Spleen (tissue), 13 donors: ENCODE data around the gene OR2T2. TPM values are rescaled to one million over a fixed set of nuclear protein-coding genes. Genes with fewer than 3 reads are reported as not detected.
"Not testable (repeated sequence)": the region's sequence is repeated elsewhere in the genome, so short reads cannot be mapped to it uniquely, and the experiment has no call there.

Experiments
- DNase-seq: peaks from one replicate; pipeline ENCODE4 v3.0.0-alpha.2; 2020
- H3K27ac ChIP-seq, 8 donors: fragments of 200-600 bp; sonication (generic) in 7 of 8; 1 replicate in 4 of 8; 2 replicates in 4 of 8; pipeline versions ENCODE4 v1.5.0 to v1.8.0; 2016 to 2021; ENCODE audit warnings: inconsistent platforms in 4 of 8, mild to moderate bottlenecking in 4 of 8, moderate library complexity in 1 of 8
- H3K27me3 ChIP-seq, 7 donors: fragments of 200-600 bp; sonication (generic) in 6 of 7; replicated peaks in 1 of 7; 1 replicate in 4 of 7; 2 replicates in 3 of 7; pipeline versions ENCODE4 v1.5.0 to v1.8.0; 2016 to 2021; ENCODE audit warnings: inconsistent platforms in 3 of 7, mild to moderate bottlenecking in 1 of 7
- H3K36me3 ChIP-seq, 6 donors: fragments of 200-600 bp; sonication (generic) in 5 of 6; 1 replicate in 4 of 6; 2 replicates in 2 of 6; pipeline versions ENCODE4 v1.5.0 to v1.8.0; 2016 to 2021; ENCODE audit warnings: inconsistent platforms in 2 of 6
- H3K4me1 ChIP-seq, 6 donors: fragments of 200-600 bp; sonication (generic) in 5 of 6; 1 replicate in 3 of 6; 2 replicates in 3 of 6; pipeline versions ENCODE4 v1.5.0 to v1.8.0; 2016 to 2021; ENCODE audit warnings: inconsistent platforms in 3 of 6
- H3K4me3 ChIP-seq, 8 donors: fragments of 200-600 bp; sonication (generic) in 7 of 8; 1 replicate in 4 of 8; 2 replicates in 4 of 8; pipeline versions ENCODE4 v1.5.0 to v1.8.0; 2016 to 2021; ENCODE audit warnings: inconsistent platforms in 4 of 8, mild to moderate bottlenecking in 4 of 8, moderate library complexity in 2 of 8
- H3K9me3 ChIP-seq, 8 donors: fragments of 200-600 bp; sonication (generic) in 7 of 8; 1 replicate in 4 of 8; 2 replicates in 4 of 8; pipeline versions ENCODE4 v1.5.0 to v1.8.0; 2016 to 2021; ENCODE audit warnings: inconsistent platforms in 4 of 8
- POLR2A ChIP-seq, 3 donors: fragments of 450-650 bp; IDR thresholded peaks; one replicate each; pipeline ENCODE4 v1.5.1; 2017; ENCODE audit warnings: antibody characterized with exemption in 3 of 3, mild to moderate bottlenecking in 1 of 3
- POLR2AphosphoS5 ChIP-seq, 3 donors: sonication (generic); formaldehyde crosslinking; IDR thresholded peaks; one replicate each; pipeline ENCODE4 v1.5.1; 2017; ENCODE audit warnings: antibody characterized with exemption in 3 of 3
- WGBS, 5 donors: extraction: QIAGEN DNeasy Blood & Tissue Kit in 3 of 5; methylation state at CpG; one replicate each; pipeline versions ENCODE4 v1.1.5 to v1.1.7; 2013 to 2018; 5-methylcytosine and 5-hydroxymethylcytosine counted together
- intact Hi-C: fragments of 100-400 bp; cut with DNase I; formaldehyde crosslinking; loops from one replicate; pipeline ENCODE4 v1.15.0; 2023; ENCODE audit warnings: low total_unique reads
- long read RNA-seq, 2 donors: transcript quantifications; one replicate each; lab custom pipeline, GENCODE V29; 2026
- polyA plus RNA-seq, 3 donors: library from polyadenylated mRNA; stranded (reverse); fragments of 200-250 nt; gene quantifications; one replicate each; pipeline ENCODE4 v1.2.1, GENCODE V29; 2013
- total RNA-seq, 7 donors: library from RNA; depleted of rRNA in 3 of 7; stranded (reverse); fragments of >200 nt in 3 of 7; fragmentation: NEBNext Ultra II Directional in 4 of 7; extraction: Animal tissue kit (Norgen Biotek cat#: 25700) in 4 of 7; gene quantifications; one replicate each; pipeline versions ENCODE4 v1.1.0 to v1.2.1, GENCODE V29; 2016 to 2021
- TF ChIP-seq, protein P1 (sequence below), 11 experiments: fragments of 200-600 bp in 7 of 11; fragments of 450-650 bp in 4 of 11; sonication (generic) in 4 of 11; IDR thresholded peaks in 8 of 11; conservative IDR thresholded peaks in 3 of 11; 1 replicate in 7 of 11; 2 replicates in 4 of 11; pipeline versions ENCODE4 v1.4.0 to v1.8.0; 2016 to 2021; ENCODE audit warnings: antibody characterized with exemption in 11 of 11, inconsistent platforms in 4 of 11, mild to moderate bottlenecking in 1 of 11
- donor health status: healthy with polysubstance abuse.
- donor health status: DM: no; HTN: no; CAD: no; lungs with moderate emphysema.
- donor health status: DM: no; HTN: no; CAD: no.
- donor health status: Bipolar disorder and iron deficiency.
- donor health status: healthy.
- donor health status: DM: no; HTN: no; CAD: no.
- donor health status: DM: yes; HTN: yes; CAD: no.

Gene OR2T2, protein sequence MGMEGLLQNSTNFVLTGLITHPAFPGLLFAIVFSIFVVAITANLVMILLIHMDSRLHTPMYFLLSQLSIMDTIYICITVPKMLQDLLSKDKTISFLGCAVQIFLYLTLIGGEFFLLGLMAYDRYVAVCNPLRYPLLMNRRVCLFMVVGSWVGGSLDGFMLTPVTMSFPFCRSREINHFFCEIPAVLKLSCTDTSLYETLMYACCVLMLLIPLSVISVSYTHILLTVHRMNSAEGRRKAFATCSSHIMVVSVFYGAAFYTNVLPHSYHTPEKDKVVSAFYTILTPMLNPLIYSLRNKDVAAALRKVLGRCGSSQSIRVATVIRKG
- total RNA-seq, result 1 to 10 TPM in 1 of 7 donors, under 1 TPM in 6; 0.26 to 1.0 (median 0.51) TPM
- polyA plus RNA-seq, result not detected
- long read RNA-seq, donor 1, result 0 reads
- long read RNA-seq, donor 2, result 0 reads

DNA sequence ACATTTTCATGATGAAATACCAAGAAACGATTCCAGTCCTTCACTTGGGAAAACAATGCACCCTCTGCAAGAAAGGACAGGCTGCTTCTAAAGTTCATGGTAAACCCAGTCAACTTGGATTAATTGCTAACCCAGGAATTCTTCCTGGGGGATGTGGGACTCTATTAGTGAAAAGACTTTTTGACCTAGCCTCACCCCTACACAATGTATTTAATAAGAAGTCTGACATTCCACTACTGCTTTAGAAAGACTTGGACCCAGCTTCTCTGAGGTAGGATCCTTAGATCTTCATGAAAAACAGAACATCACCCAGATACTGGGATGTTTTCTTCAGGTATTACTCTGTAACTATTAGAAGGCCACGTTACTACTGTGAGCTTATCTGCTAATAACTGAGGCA, at the start of gene OR2T2:
Gene OR2T2, plus strand, starts transcription at position 239 of the 400 bp plus-strand sequence. CDS start 7,161 bp downstream, outside the sequence.
- H3K27ac ChIP-seq, H3K4me3 ChIP-seq, H3K27me3 ChIP-seq, DNase-seq, H3K36me3 ChIP-seq, intact Hi-C loops, H3K9me3 ChIP-seq: not testable (repeated sequence)
- 60 to 67% methylated on average over 1 to 2 of the region's 2 CpGs; no CpG with 5 or more reads in 3 of the 5 donors for WGBS, 5 donors
- H3K4me1 ChIP-seq, result peaks cover 0 to 21% (median 0%) of the 10 kb centered on the region in 6 donors

DNA sequence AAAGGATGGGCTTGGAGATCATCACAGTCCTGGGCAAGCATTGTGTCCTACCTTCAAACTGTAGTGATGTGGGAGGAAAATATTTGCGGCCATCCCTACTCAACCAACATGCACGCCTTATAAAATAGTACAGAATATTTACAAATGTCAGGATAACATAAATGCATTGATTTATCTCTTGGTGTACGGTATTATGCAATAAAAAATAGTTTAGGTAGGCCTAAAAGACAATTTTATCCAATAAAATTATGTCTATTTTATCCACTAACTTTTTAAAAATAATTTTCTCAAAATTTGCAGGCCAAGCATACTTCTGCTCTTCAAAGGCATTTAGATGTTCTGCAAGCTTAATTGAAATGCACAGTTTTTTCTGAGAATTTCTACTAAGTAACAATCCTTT, 42.7 kb upstream of the OR2T2 start, which contains the start of gene OR2T1:
Gene OR2T1, plus strand, starts transcription at position 301 of the 400 bp plus-strand sequence. CDS start 3,100 bp downstream, outside the sequence.
- H3K36me3 ChIP-seq, result no peaks in the 10 kb centered on the region
- TF ChIP-seq POLR2A (IDR thresholded peaks at IDR 0.05) (no peak), POLR2AphosphoS5 (IDR thresholded peaks at IDR 0.05) (no peak)
- TF ChIP-seq, protein P1, sequence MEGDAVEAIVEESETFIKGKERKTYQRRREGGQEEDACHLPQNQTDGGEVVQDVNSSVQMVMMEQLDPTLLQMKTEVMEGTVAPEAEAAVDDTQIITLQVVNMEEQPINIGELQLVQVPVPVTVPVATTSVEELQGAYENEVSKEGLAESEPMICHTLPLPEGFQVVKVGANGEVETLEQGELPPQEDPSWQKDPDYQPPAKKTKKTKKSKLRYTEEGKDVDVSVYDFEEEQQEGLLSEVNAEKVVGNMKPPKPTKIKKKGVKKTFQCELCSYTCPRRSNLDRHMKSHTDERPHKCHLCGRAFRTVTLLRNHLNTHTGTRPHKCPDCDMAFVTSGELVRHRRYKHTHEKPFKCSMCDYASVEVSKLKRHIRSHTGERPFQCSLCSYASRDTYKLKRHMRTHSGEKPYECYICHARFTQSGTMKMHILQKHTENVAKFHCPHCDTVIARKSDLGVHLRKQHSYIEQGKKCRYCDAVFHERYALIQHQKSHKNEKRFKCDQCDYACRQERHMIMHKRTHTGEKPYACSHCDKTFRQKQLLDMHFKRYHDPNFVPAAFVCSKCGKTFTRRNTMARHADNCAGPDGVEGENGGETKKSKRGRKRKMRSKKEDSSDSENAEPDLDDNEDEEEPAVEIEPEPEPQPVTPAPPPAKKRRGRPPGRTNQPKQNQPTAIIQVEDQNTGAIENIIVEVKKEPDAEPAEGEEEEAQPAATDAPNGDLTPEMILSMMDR (IDR thresholded peaks at IDR 0.05 in 8 of 11, conservative IDR thresholded peaks at IDR 0.05 in 3 of 11), result no peak
- DNase-seq, result no peak
- 74 to 86% (median 79%) methylated on average over 3 of the region's 3 CpGs for WGBS, 5 donors
- no peaks in the 10 kb centered on the region for H3K27me3 ChIP-seq
- H3K4me3 ChIP-seq, result no peak within 1 kb of the TSS
- no peaks in the 10 kb centered on the region for H3K9me3 ChIP-seq
- no peaks in the 10 kb centered on the region for H3K4me1 ChIP-seq
- H3K27ac ChIP-seq, result no peak within 1 kb of the TSS
- intact Hi-C loops, result no loop called here

DNA sequence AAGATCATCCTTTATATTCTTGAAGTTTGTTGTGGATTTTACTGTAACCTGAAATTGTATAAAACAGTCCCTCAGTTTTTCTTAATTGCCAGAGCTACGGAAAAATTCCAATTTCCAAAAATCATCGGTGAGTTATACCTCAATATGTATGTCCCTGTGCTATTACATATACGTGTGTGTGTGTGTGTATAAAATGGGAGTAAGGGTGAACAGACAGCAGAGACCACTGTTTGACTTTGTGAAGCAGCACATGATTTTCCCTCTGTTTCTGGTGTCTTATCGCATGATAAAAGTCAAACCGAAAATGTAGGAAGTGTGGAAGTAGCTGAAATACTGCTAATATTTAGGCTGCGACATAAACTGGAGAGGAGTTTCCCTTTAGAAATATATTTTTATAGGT, 41.4 kb upstream of the OR2T2 start:
- TF ChIP-seq POLR2A (IDR thresholded peaks at IDR 0.05) (no peak), POLR2AphosphoS5 (IDR thresholded peaks at IDR 0.05) (no peak)
- TF ChIP-seq, protein P1 (IDR thresholded peaks at IDR 0.05 in 8 of 11, conservative IDR thresholded peaks at IDR 0.05 in 3 of 11), result no peak
- H3K27me3 ChIP-seq, result no peaks in the 10 kb centered on the region
- intact Hi-C loops, result no loop called here
- H3K4me1 ChIP-seq, result no peaks in the 10 kb centered on the region
- 86 to 94% (median 87%) methylated on average over 6 of the region's 6 CpGs for WGBS, 5 donors
- no peaks in the 10 kb centered on the region for H3K36me3 ChIP-seq
- DNase-seq, result no peak
- H3K9me3 ChIP-seq, result peaks cover 0 to under 1% (median 0%) of the 10 kb centered on the region in 8 donors
- H3K27ac ChIP-seq, result no peak overlapping the region
- no peak overlapping the region for H3K4me3 ChIP-seq

DNA sequence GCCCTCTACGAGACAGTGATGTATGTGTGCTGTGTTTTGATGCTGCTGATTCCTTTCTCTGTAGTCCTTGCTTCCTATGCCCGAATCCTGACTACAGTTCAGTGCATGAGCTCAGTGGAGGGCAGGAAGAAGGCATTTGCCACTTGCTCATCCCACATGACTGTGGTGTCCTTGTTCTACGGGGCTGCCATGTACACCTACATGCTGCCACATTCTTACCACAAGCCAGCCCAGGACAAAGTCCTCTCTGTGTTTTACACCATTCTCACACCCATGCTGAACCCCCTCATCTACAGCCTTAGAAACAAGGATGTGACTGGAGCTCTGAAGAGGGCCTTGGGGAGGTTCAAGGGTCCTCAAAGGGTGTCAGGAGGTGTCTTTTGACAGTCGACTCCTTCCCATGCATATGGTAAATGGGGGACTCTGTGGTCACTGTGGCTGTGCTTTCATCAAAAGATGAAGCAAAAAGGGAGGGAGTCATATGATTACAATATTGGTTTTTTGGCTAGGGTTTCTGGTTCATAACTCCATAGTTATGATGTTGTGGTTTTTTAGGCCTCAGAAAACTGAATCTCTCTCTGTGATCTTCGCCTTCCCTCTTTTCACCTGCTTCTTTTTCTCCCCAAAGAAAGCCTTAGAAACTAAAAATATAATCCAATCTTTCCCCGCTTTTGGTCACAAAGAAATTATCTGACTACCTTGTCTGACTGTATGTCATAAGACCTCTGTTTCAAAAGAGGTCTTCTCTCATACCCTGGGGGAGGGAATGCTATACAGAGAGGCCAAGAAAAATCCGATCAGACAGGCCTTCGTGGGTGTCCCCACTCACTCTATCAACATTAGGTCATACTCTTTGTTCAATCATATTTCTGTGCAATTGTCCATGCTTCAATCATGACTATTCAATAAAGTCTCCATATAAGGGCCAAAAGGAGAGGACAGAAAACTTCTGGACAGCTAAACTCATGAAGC, 38.4 kb upstream of the OR2T2 start:
- Histone ChIP-seq H3K27me3 (no peaks in the 10 kb centered on the region), H3K4me3 (no peak overlapping the region), H3K27ac (no peak overlapping the region), H3K36me3 (no peaks in the 10 kb centered on the region), H3K9me3 (peaks cover 0 to 26% (median 20%) of the 10 kb centered on the region in 8 donors), H3K4me1 (no peaks in the 10 kb centered on the region)
- TF ChIP-seq POLR2A (IDR thresholded peaks at IDR 0.05) (no peak), POLR2AphosphoS5 (IDR thresholded peaks at IDR 0.05) (no peak)
- TF ChIP-seq, protein P1 (IDR thresholded peaks at IDR 0.05 in 8 of 11, conservative IDR thresholded peaks at IDR 0.05 in 3 of 11), result no peak
- DNase-seq, result no peak
- WGBS, 5 donors, result 61 to 75% (median 71%) methylated on average over 8 of the region's 8 CpGs
- intact Hi-C loops, result no loop called here
